SK-N-MC (cell line): ENCODE measurements around the gene BMPR1A.
"Not testable (repeated sequence)": the region's sequence is repeated elsewhere in the genome, so short reads cannot be mapped to it uniquely, and the experiment has no call there.

Source experiments
- EZH2 ChIP-seq: fragments of 200-600 bp; sonication (generic); IDR thresholded peaks from one replicate; pipeline ENCODE4 v1.6.1; 2017; ENCODE audit warnings: antibody characterized with exemption
- FOXP2 ChIP-seq: optimal IDR thresholded peaks from 2 replicates; pipeline ENCODE3; 2011; ENCODE audit warnings: mild to moderate bottlenecking, moderate library complexity; ENCODE audit not compliant: insufficient read depth; ENCODE audit errors: extremely low read length, control extremely low read depth
- POLR2AphosphoS5 ChIP-seq: IDR thresholded peaks from 2 replicates; pipeline ENCODE4 v1.6.1; 2012; ENCODE audit warnings: mild to moderate bottlenecking, low read depth, low read length, borderline replicate concordance

DNA sequence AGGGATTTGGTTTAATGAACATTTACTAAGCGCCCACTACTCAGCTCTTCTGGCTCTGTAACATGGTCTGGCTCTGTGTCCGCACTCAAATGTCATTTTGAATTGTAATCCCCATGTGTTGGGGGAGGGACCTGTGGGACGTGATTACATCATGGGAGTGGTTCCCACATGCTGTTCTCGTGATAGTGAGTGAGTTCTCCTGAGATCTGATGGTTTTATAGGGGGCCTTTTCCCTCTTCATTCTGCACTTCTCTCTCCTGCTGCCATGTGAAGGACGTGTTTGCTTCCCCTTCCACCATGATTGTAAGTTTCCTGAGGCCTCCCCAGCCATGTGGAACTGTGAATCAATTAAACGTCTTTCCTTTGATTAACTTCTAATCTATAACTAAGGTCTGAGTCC lies 224.6 kb downstream of the BMPR1A start:
- not testable (repeated sequence) for TF ChIP-seq POLR2AphosphoS5, EZH2, FOXP2
